HepG2 (cell line): ENCODE measurements around the gene LRRC43.

Experiments
- EZH2 ChIP-seq: conservative IDR thresholded peaks from 2 replicates; pipeline ENCODE4 v1.6.1; 2012; ENCODE audit warnings: mild to moderate bottlenecking, low read depth, low read length, moderate library complexity
- HNRNPL ChIP-seq: fragments of 200-400 bp; formaldehyde crosslinking; IDR thresholded peaks from 2 replicates; pipeline ENCODE4 v1.6.1; 2017; ENCODE audit warnings: mild to moderate bottlenecking, low read depth, low read length
- SMC3 ChIP-seq: IDR thresholded peaks from 2 replicates; pipeline ENCODE4 v1.6.1; 2011; ENCODE audit warnings: low read length, improper control_type of control experiment
- TAF1 ChIP-seq: sonication (generic); formaldehyde crosslinking; IDR thresholded peaks from 2 replicates; pipeline ENCODE4 v1.4.0; 2020; ENCODE audit warnings: missing genetic modification reagents
- TMF1 ChIP-seq: sonication (generic); formaldehyde crosslinking; IDR thresholded peaks from 2 replicates; pipeline ENCODE4 v1.8.1; 2022; ENCODE audit warnings: low read depth, missing genetic modification reagents
- ZC3H13 ChIP-seq: sonication (generic); formaldehyde crosslinking; IDR thresholded peaks from 2 replicates; pipeline ENCODE4 v1.8.1; 2023; ENCODE audit warnings: mild to moderate bottlenecking, missing genetic modification reagents, moderate library complexity
- TF ChIP-seq, protein P1 (sequence below): sonication (generic); formaldehyde crosslinking; IDR thresholded peaks from 2 replicates; pipeline ENCODE4 v1.5.0; 2020; ENCODE audit warnings: mild to moderate bottlenecking, missing genetic modification reagents, moderate library complexity

GRCh38 chr12:122140467-122141257 is 42.3 kb upstream of the LRRC43 start:
- TF ChIP-seq, protein P1, sequence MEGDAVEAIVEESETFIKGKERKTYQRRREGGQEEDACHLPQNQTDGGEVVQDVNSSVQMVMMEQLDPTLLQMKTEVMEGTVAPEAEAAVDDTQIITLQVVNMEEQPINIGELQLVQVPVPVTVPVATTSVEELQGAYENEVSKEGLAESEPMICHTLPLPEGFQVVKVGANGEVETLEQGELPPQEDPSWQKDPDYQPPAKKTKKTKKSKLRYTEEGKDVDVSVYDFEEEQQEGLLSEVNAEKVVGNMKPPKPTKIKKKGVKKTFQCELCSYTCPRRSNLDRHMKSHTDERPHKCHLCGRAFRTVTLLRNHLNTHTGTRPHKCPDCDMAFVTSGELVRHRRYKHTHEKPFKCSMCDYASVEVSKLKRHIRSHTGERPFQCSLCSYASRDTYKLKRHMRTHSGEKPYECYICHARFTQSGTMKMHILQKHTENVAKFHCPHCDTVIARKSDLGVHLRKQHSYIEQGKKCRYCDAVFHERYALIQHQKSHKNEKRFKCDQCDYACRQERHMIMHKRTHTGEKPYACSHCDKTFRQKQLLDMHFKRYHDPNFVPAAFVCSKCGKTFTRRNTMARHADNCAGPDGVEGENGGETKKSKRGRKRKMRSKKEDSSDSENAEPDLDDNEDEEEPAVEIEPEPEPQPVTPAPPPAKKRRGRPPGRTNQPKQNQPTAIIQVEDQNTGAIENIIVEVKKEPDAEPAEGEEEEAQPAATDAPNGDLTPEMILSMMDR (CRISPR knock-in tag) = no peak
- TF ChIP-seq EZH2 = no peak
- no peak for TF ChIP-seq SMC3
- TF ChIP-seq ZC3H13 (CRISPR knock-in tag) = no peak
- TF ChIP-seq HNRNPL = no peak
- no peak for TF ChIP-seq TAF1 (CRISPR knock-in tag)
- no peak for TF ChIP-seq TMF1 (CRISPR knock-in tag)
